K562 (cell line): ENCODE results near the gene TMSB4X. TPM values are rescaled to one million over a fixed set of nuclear protein-coding genes. Genes with fewer than 3 reads are reported as not detected.

ENCODE experiments used
- BHLHE40 ChIP-seq: IDR thresholded peaks from 2 replicates; pipeline ENCODE4 v1.6.1; 2011; ENCODE audit warnings: low read length, improper control_type of control experiment
- CREB3 ChIP-seq: fragments of 450-650 bp; conservative IDR thresholded peaks from 2 replicates; pipeline ENCODE4 v1.6.1; 2016; ENCODE audit warnings: missing genetic modification characterization, low read depth, mild to moderate bottlenecking, missing compliant biosample characterization, moderate library complexity
- CSDE1 ChIP-seq, 2 experiments: fragments of 450-650 bp; IDR thresholded peaks; 2 replicates each; pipeline ENCODE4 v1.6.1; 2016; ENCODE audit warnings: mild to moderate bottlenecking in 1 of 2
- HCFC1 ChIP-seq: IDR thresholded peaks from 2 replicates; pipeline ENCODE4 v1.6.1; 2012; ENCODE audit warnings: low read depth, low read length, improper control_type of control experiment
- HNRNPK ChIP-seq: fragments of 200-400 bp; formaldehyde crosslinking; IDR thresholded peaks from one replicate; pipeline ENCODE4 v1.6.1; 2018; ENCODE audit warnings: mild to moderate bottlenecking, low read depth, low read length; ENCODE audit not compliant: poor library complexity, severe bottlenecking
- POLR3A ChIP-seq: IDR thresholded peaks from 2 replicates; pipeline ENCODE4 v1.6.1; 2011; ENCODE audit warnings: borderline replicate concordance, mild to moderate bottlenecking, moderate library complexity; ENCODE audit not compliant: insufficient read length, insufficient read depth; ENCODE audit errors: extremely low read depth
- RB1 ChIP-seq: fragments of 450-650 bp; IDR thresholded peaks from 2 replicates; pipeline ENCODE4 v1.6.1; 2017; ENCODE audit warnings: low read depth, mild to moderate bottlenecking
- RBM15 ChIP-seq: fragments of 200-400 bp; formaldehyde crosslinking; IDR thresholded peaks from 2 replicates; pipeline ENCODE4 v1.6.1; 2018; ENCODE audit warnings: mild to moderate bottlenecking, low read length, moderate library complexity; ENCODE audit not compliant: insufficient read depth
- SMARCA5 ChIP-seq: fragments of 450-650 bp; IDR thresholded peaks from 2 replicates; pipeline ENCODE4 v1.6.1; 2016
- TFAM ChIP-seq: fragments of 250-450 bp; sonication (Bioruptor Pico); conservative IDR thresholded peaks from 2 replicates; pipeline ENCODE4 v1.5.0; 2021; ENCODE audit warnings: mild to moderate bottlenecking, moderate library complexity
- U2AF2 ChIP-seq: fragments of 200-400 bp; formaldehyde crosslinking; optimal IDR thresholded peaks from 2 replicates; pipeline ENCODE3; 2017; ENCODE audit warnings: low read depth, mild to moderate bottlenecking, low read length
- ZNF175 ChIP-seq: fragments of 200-800 bp; sonication (Bioruptor generic); IDR thresholded peaks from 2 replicates; pipeline ENCODE4 v1.6.1; 2016; ENCODE audit warnings: low read depth, mild to moderate bottlenecking, missing genetic modification characterization, missing compliant biosample characterization
- ZNF79 ChIP-seq: fragments of 250-450 bp; sonication (Bioruptor Pico); IDR thresholded peaks from 2 replicates; pipeline ENCODE4 v1.4.0; 2020; ENCODE audit warnings: low read depth, mild to moderate bottlenecking, moderate library complexity
- polyA plus RNA-seq, 8 experiments: library from polyadenylated mRNA; depleted of rRNA in 4 of 8; stranded (reverse) in 5 of 8; unstranded in 3 of 8; fragments of >200 nt; fragmentation: Nextera tagmentation in 2 of 8; fragmentation: Illumina TruSeq in 1 of 8; extraction: Ambion mirVana in 2 of 8; extraction: Trizol in 1 of 8; gene quantifications; 2 replicates each; pipeline versions ENCODE4 v1.2.1 to v1.2.3, GENCODE V29; 2011 to 2014; ENCODE audit warnings: inconsistent platforms in 1 of 8, missing spikeins in 1 of 8
- total RNA-seq, 7 experiments: library from RNA; depleted of rRNA in 6 of 7; stranded (reverse); fragments of >200 nt in 6 of 7; fragmentation: Illumina TruSeq in 2 of 7; extraction: Trizol in 2 of 7; gene quantifications; 2 replicates each; pipeline versions ENCODE4 v1.2.1 to v1.2.3, GENCODE V29; 2011 to 2021; ENCODE audit warnings: low replicate concordance in 1 of 7
- TF ChIP-seq, protein P1 (sequence below): fragments of 450-650 bp; formaldehyde crosslinking; IDR thresholded peaks from 2 replicates; pipeline ENCODE4 v1.4.0; 2022; ENCODE audit warnings: missing genetic modification characterization
- TF ChIP-seq, protein P2 (sequence below): sonication (generic); formaldehyde crosslinking; IDR thresholded peaks from 2 replicates; pipeline ENCODE4 v1.8.1; 2023; ENCODE audit warnings: mild to moderate bottlenecking, missing genetic modification reagents
- TF ChIP-seq, protein P3 (sequence below), 2 experiments: fragments of 450-650 bp; IDR thresholded peaks; 2 replicates each; pipeline ENCODE4 v1.6.1; 2016

Gene TMSB4X
- total and polyA plus RNA-seq, 9 of the 15 experiments (the other 6 are each of a cell fraction or from before 2014, with no cell fraction given): 1,035 to 2,035 (median 1,529) TPM

GRCh38 chrX:12962041-12962504 lies 12.8 kb upstream of the TMSB4X start (continued):
- TF ChIP-seq, protein P1, sequence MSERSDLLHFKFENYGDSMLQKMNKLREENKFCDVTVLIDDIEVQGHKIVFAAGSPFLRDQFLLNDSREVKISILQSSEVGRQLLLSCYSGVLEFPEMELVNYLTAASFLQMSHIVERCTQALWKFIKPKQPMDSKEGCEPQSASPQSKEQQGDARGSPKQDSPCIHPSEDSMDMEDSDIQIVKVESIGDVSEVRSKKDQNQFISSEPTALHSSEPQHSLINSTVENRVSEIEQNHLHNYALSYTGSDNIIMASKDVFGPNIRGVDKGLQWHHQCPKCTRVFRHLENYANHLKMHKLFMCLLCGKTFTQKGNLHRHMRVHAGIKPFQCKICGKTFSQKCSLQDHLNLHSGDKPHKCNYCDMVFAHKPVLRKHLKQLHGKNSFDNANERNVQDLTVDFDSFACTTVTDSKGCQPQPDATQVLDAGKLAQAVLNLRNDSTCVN (CRISPR knock-in tag): no peak
- TF ChIP-seq CSDE1 (IDR thresholded peaks at IDR 0.05) (no peak), RBM15 (no peak), U2AF2 (no peak), SMARCA5 (no peak), ZNF79 (no peak), RB1 (no peak), HCFC1 (no peak), POLR3A (no peak), BHLHE40 (no peak; the same call in 1 of the 2 replicates), CREB3 (tag) (peak; percentile 82), ZNF175 (peak; percentile 81; the same call in 1 of the 2 replicates), TFAM (CRISPR knock-in tag) (no peak), HNRNPK (no peak)
- TF ChIP-seq, protein P2, sequence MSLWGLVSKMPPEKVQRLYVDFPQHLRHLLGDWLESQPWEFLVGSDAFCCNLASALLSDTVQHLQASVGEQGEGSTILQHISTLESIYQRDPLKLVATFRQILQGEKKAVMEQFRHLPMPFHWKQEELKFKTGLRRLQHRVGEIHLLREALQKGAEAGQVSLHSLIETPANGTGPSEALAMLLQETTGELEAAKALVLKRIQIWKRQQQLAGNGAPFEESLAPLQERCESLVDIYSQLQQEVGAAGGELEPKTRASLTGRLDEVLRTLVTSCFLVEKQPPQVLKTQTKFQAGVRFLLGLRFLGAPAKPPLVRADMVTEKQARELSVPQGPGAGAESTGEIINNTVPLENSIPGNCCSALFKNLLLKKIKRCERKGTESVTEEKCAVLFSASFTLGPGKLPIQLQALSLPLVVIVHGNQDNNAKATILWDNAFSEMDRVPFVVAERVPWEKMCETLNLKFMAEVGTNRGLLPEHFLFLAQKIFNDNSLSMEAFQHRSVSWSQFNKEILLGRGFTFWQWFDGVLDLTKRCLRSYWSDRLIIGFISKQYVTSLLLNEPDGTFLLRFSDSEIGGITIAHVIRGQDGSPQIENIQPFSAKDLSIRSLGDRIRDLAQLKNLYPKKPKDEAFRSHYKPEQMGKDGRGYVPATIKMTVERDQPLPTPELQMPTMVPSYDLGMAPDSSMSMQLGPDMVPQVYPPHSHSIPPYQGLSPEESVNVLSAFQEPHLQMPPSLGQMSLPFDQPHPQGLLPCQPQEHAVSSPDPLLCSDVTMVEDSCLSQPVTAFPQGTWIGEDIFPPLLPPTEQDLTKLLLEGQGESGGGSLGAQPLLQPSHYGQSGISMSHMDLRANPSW (CRISPR knock-in tag): no peak
- TF ChIP-seq, protein P3, sequence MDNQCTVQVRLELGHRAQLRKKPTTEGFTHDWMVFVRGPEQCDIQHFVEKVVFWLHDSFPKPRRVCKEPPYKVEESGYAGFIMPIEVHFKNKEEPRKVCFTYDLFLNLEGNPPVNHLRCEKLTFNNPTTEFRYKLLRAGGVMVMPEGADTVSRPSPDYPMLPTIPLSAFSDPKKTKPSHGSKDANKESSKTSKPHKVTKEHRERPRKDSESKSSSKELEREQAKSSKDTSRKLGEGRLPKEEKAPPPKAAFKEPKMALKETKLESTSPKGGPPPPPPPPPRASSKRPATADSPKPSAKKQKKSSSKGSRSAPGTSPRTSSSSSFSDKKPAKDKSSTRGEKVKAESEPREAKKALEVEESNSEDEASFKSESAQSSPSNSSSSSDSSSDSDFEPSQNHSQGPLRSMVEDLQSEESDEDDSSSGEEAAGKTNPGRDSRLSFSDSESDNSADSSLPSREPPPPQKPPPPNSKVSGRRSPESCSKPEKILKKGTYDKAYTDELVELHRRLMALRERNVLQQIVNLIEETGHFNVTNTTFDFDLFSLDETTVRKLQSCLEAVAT (IDR thresholded peaks at IDR 0.05): no peak
